Lung (tissue), 12 donors: Measurements from ENCODE around the gene SLC66A2. TPM values are rescaled to one million over a fixed set of nuclear protein-coding genes. Genes with fewer than 3 reads are reported as not detected.
"Not testable (repeated sequence)": the region's sequence is repeated elsewhere in the genome, so short reads cannot be mapped to it uniquely, and the experiment has no call there.

Experiments used
- ATAC-seq: fragments of 200-7000 bp; cut with Tn5 transposase; one replicate; pipeline ENCODE4 v1.9.1; 2020; ENCODE audit warnings: moderate number of reproducible peaks; ENCODE audit not compliant: insufficient read depth, low FRiP score
- DNase-seq, 3 donors: peaks; one replicate each; pipeline ENCODE4 v3.0.0-alpha.2; 2013 to 2017
- H3K27ac ChIP-seq, 2 donors: one replicate each; pipeline ENCODE4 v1.5.1; 2013; ENCODE audit warnings: mild to moderate bottlenecking in 2 of 2, moderate library complexity in 2 of 2, control low read depth in 1 of 2, inconsistent platforms in 1 of 2, low read depth in 1 of 2, low read length in 1 of 2
- H3K27me3 ChIP-seq, 3 donors: one replicate each; pipeline ENCODE4 v1.5.1; 2013; ENCODE audit warnings: low read length in 2 of 3; ENCODE audit not compliant: control insufficient read depth in 3 of 3, insufficient read depth in 3 of 3
- H3K36me3 ChIP-seq, 4 donors: one replicate each; pipeline ENCODE4 v1.5.1; 2013; ENCODE audit warnings: low read length in 4 of 4, mild to moderate bottlenecking in 1 of 4, moderate library complexity in 1 of 4; ENCODE audit not compliant: control insufficient read depth in 4 of 4, insufficient read depth in 4 of 4
- H3K4me1 ChIP-seq, 5 donors: one replicate each; pipeline ENCODE4 v1.5.1; 2013; ENCODE audit warnings: low read length in 5 of 5, mild to moderate bottlenecking in 2 of 5, moderate library complexity in 1 of 5; ENCODE audit not compliant: control insufficient read depth in 5 of 5, insufficient read depth in 5 of 5
- H3K4me3 ChIP-seq: one replicate; pipeline ENCODE4 v1.5.1; 2013; ENCODE audit warnings: mild to moderate bottlenecking, control low read depth, moderate library complexity
- H3K9ac ChIP-seq, 2 donors: one replicate each; pipeline ENCODE4 v1.5.1; 2013; ENCODE audit warnings: low read length in 2 of 2, control low read depth in 1 of 2; ENCODE audit not compliant: insufficient read depth in 1 of 2
- H3K9me3 ChIP-seq, 4 donors: one replicate each; pipeline ENCODE4 v1.5.1; 2013; ENCODE audit warnings: low read length in 3 of 4, mild to moderate bottlenecking in 1 of 4, moderate library complexity in 1 of 4; ENCODE audit not compliant: control insufficient read depth in 4 of 4, insufficient read depth in 3 of 4
- WGBS, 2 donors: extraction: QIAGEN DNeasy Blood & Tissue Kit; methylation state at CpG; one replicate each; pipeline ENCODE4 v1.1.7; 2013; 5-methylcytosine and 5-hydroxymethylcytosine counted together
- polyA plus RNA-seq, 2 donors: library from polyadenylated mRNA; stranded (reverse); fragments of 200-250 nt; gene quantifications; one replicate each; pipeline ENCODE4 v1.2.1, GENCODE V29; 2013
- total RNA-seq, 2 donors: library from RNA; depleted of rRNA in 1 of 2; stranded (reverse); fragments of >200 nt in 1 of 2; gene quantifications; one replicate each; pipeline ENCODE4 v1.2.1, GENCODE V29; 2014 to 2021
- TF ChIP-seq, protein P1 (sequence below): IDR thresholded peaks from 2 replicates; pipeline ENCODE4 v1.5.1; 2012; ENCODE audit warnings: mild to moderate bottlenecking; ENCODE audit errors: control extremely low read depth, extremely low read depth
- donor health status: control.
- donor health status: control.
- donor health status: Bipolar disorder and iron deficiency.
- donor health status: healthy.
- donor health status: DM: yes; HTN: yes; CAD: no.

Gene SLC66A2
- total and polyA plus RNA-seq, 4 donors, result 26.5 to 71.8 (median 62.3) TPM

DNA sequence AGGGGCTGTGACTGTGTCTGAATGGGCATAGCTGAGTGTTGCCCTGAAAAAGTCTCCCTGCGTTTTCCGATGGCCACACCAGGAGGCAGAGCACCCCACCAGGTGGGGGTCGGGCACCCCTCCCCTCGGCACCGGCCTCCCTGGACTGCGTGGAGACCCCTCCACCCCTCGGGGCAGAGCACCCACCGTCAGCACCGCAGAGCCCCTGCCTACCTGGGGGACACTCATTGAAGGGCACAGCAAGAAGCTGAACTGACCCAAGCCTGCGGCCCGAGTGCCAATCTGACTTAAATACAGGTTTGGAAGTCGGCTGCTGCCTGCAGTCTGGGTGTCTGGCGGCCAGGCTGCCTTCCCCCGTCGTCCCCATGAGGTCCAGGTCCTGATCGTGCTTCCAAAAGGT is 83.8 kb downstream of the SLC66A2 start:
- Histone ChIP-seq H3K4me3 (no peak overlapping the region), H3K27ac (no peak overlapping the region), H3K9me3 (peaks cover 0 to 5% (median 0%) of the 10 kb centered on the region in 4 donors), H3K27me3 (no peaks in the 10 kb centered on the region), H3K4me1 (no peaks in the 10 kb centered on the region), H3K36me3 (no peaks in the 10 kb centered on the region), H3K9ac (no peak overlapping the region)
- DNase-seq (peak in 1 of 3 donors; percentile 7), ATAC-seq (no peak)
- WGBS, 2 donors, result 88 to 91% methylated on average over 15 to 16 of the region's 16 CpGs
- TF ChIP-seq, protein P1, sequence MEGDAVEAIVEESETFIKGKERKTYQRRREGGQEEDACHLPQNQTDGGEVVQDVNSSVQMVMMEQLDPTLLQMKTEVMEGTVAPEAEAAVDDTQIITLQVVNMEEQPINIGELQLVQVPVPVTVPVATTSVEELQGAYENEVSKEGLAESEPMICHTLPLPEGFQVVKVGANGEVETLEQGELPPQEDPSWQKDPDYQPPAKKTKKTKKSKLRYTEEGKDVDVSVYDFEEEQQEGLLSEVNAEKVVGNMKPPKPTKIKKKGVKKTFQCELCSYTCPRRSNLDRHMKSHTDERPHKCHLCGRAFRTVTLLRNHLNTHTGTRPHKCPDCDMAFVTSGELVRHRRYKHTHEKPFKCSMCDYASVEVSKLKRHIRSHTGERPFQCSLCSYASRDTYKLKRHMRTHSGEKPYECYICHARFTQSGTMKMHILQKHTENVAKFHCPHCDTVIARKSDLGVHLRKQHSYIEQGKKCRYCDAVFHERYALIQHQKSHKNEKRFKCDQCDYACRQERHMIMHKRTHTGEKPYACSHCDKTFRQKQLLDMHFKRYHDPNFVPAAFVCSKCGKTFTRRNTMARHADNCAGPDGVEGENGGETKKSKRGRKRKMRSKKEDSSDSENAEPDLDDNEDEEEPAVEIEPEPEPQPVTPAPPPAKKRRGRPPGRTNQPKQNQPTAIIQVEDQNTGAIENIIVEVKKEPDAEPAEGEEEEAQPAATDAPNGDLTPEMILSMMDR, result no peak

DNA sequence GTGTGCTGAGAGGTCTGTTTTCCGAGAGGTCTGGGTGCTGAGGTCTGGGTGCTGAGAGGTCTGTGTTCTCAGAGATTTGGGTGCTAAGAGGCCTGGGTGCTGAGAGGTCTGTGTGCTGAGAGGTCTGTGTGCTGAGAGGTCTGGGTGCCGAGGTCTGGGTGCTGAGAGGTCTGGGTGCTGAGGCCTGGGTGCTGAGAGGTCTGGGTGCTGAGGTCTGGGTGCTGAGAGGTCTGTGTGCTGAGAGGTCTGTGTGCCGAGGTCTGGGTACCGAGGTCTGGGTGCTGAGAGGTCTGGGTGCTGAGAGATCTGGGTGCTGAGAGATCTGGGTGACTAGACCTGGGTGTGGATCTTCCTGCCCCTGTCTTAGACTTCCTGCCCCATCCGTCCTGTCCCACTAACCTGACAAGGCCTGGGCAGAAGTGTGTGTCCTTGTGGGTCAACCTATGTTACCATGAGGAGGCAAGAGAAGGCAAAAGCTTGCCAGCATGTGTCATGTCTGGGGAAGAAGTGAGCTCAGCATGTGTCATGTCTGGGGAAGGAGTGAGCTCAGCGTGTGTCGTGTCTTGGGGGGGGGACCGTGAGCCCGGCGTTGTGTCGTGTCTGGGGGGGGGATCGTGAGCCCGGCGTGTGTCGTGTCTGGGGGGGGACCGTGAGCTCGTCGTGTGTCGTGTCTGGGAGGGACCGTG is 84.4 kb downstream of the SLC66A2 start:
- TF ChIP-seq, protein P1, result no peak
- Histone ChIP-seq H3K4me3 (no peak overlapping the region), H3K36me3 (no peaks in the 10 kb centered on the region), H3K9ac (no peak overlapping the region), H3K9me3 (peaks cover 0 to 10% (median 0%) of the 10 kb centered on the region in 4 donors), H3K27me3 (no peaks in the 10 kb centered on the region), H3K27ac (no peak overlapping the region), H3K4me1 (no peaks in the 10 kb centered on the region)
- ATAC-seq (no peak), DNase-seq (peak in 1 of 3 donors; percentile 2)
- 89 to 91% methylated on average over 20 of the region's 20 CpGs for WGBS, 2 donors

- not testable (repeated sequence) for H3K36me3 ChIP-seq, H3K4me1 ChIP-seq, H3K27ac ChIP-seq, H3K9ac ChIP-seq, ATAC-seq, H3K9me3 ChIP-seq, H3K4me3 ChIP-seq, H3K27me3 ChIP-seq
- peak in 1 of 3 donors; percentile 8 for DNase-seq
- 57 to 73% methylated on average over 3 of the region's 3 CpGs for WGBS, 2 donors
Observed at GRCh38 chr18:79865951-79866350, 85.5 kb downstream of the SLC66A2 start.

- not testable (repeated sequence) for H3K4me1 ChIP-seq
- WGBS, 2 donors, result 93 to 96% methylated on average over 4 of the region's 4 CpGs
- DNase-seq, result peak in 1 of 3 donors; percentile 6
Observed at GRCh38 chr18:79864955-79865354, 86.5 kb downstream of the SLC66A2 start.

More at GRCh38 chr18:79864955-79865354, 86.5 kb downstream of the SLC66A2 start:
- H3K27me3 ChIP-seq, H3K9ac ChIP-seq, H3K9me3 ChIP-seq, H3K36me3 ChIP-seq, ATAC-seq, H3K27ac ChIP-seq, H3K4me3 ChIP-seq: not testable (repeated sequence)
